HCEC 1CT (cell line): Measurements from ENCODE around the gene DDX19B.
"Not testable (repeated sequence)": the region's sequence is repeated elsewhere in the genome, so short reads cannot be mapped to it uniquely, and the experiment has no call there.

ENCODE experiments used
- DNase-seq: peaks from one replicate; pipeline ENCODE4 v3.0.0-alpha.2; 2017

Gene DDX19B

GRCh38 chr16:70298988-70299938, at the start of gene DDX19B:
Gene DDX19B, plus strand, starts transcription at chr16:70299186. Its CDS starts 112 bp downstream, at chr16:70299298.
- peak; percentile 56 for DNase-seq

GRCh38 chr16:70249697-70250096, 49.3 kb upstream of the DDX19B start:
- DNase-seq = not testable (repeated sequence)

GRCh38 chr16:70250748-70251628, 48.0 kb upstream of the DDX19B start:
- DNase-seq = peak; percentile 55

- peak; percentile 92 for DNase-seq
These were observed 47.2 kb upstream of the DDX19B start, which contains the start of gene EXOSC6 for GRCh38 chr16:70251629-70252354. Gene EXOSC6, minus strand, starts transcription at chr16:70251940. Its CDS starts 40 bp downstream, at chr16:70251900.

GRCh38 chr16:70252355-70252988, 46.5 kb upstream of the DDX19B start:
- no peak for DNase-seq

GRCh38 chr16:70253291-70254106, 45.5 kb upstream of the DDX19B start:
- DNase-seq = peak; percentile 25

- DNase-seq = no peak
These were observed 44.6 kb upstream of the DDX19B start for GRCh38 chr16:70254180-70254964.

- no peak for DNase-seq
These were observed 44.1 kb upstream of the DDX19B start for GRCh38 chr16:70254965-70255286.

- no peak for DNase-seq
These were observed 43.4 kb upstream of the DDX19B start for GRCh38 chr16:70255574-70255973.

- DNase-seq = no peak
These were observed 41.6 kb upstream of the DDX19B start for GRCh38 chr16:70257391-70257790.

- no peak for DNase-seq
These were observed 40.9 kb upstream of the DDX19B start for GRCh38 chr16:70258065-70258464.

- DNase-seq = no peak
These were observed 40.0 kb upstream of the DDX19B start for GRCh38 chr16:70258946-70259345.

- not testable (repeated sequence) for DNase-seq
These were observed 39.1 kb upstream of the DDX19B start for GRCh38 chr16:70259903-70260302.

- DNase-seq = peak; percentile 52
These were observed 31.5 kb upstream of the DDX19B start for GRCh38 chr16:70267516-70267915.

- DNase-seq = not testable (repeated sequence)
These were observed 31.1 kb upstream of the DDX19B start for GRCh38 chr16:70267922-70268321.

- DNase-seq = no peak
These were observed 29.5 kb upstream of the DDX19B start for GRCh38 chr16:70269471-70269870.

GRCh38 chr16:70270176-70270575, 28.8 kb upstream of the DDX19B start:
- DNase-seq = no peak

- no peak for DNase-seq
These were observed 27.3 kb upstream of the DDX19B start for GRCh38 chr16:70271696-70272095.

GRCh38 chr16:70276392-70276791, 22.6 kb upstream of the DDX19B start:
- DNase-seq = no peak

GRCh38 chr16:70287304-70287971, 11.5 kb upstream of the DDX19B start:
- not testable (repeated sequence) for DNase-seq
